IMR-90 (cell line): ENCODE data around the gene PTPN5. TPM values are rescaled to one million over a fixed set of nuclear protein-coding genes. Genes with fewer than 3 reads are reported as not detected.

Source experiments
- ATAC-seq: fragments of 200-7000 bp; cut with Tn5 transposase; 2 replicates; pipeline ENCODE4 v1.9.1; 2020; ENCODE audit warnings: low read depth, mild to moderate bottlenecking, moderate library complexity
- BruUV-seq: library from RNA; stranded (reverse); fragments of 400-500 nt; replicated peaks from 2 replicates; lab custom pipeline; 2021; lab: Mats Ljungman, UMichigan
- CTCF ChIA-PET: fragments of 300-600 bp; formaldehyde crosslinking; extraction: SDS; loops from one replicate; lab custom pipeline; 2021; ENCODE audit warnings: antibody characterized with exemption; lab: Yijun Ruan, JAX
- POLR2A ChIA-PET: fragments of 300-600 bp; sonication (Branson Sonifier 250); formaldehyde crosslinking; loops from one replicate; lab custom pipeline; 2022; ENCODE audit warnings: antibody characterized with exemption; ENCODE audit not compliant: unreplicated experiment; lab: Charles Lee
- DNase-seq: peaks from one replicate; pipeline ENCODE4 v3.0.0; 2013
- H2AFZ ChIP-seq: replicated peaks from 2 replicates; pipeline ENCODE3; 2013; ENCODE audit warnings: low read length, mild to moderate bottlenecking; ENCODE audit not compliant: poor library complexity
- H2AK5ac ChIP-seq: 2 replicates; pipeline ENCODE4 v1.6.1; 2013; ENCODE audit warnings: low read depth, low read length, inconsistent platforms
- H2AK9ac ChIP-seq: replicated peaks from 2 replicates; pipeline ENCODE3; 2013; ENCODE audit warnings: mild to moderate bottlenecking, low read depth, low read length, moderate library complexity; ENCODE audit not compliant: poor library complexity
- H2BK120ac ChIP-seq: 2 replicates; pipeline ENCODE4 v1.6.1; 2013; ENCODE audit warnings: low read depth, low read length, inconsistent platforms
- H2BK15ac ChIP-seq: 3 replicates; pipeline ENCODE4 v1.6.1; 2013; ENCODE audit warnings: low read depth, low read length, inconsistent platforms
- H2BK20ac ChIP-seq: 2 replicates; pipeline ENCODE4 v1.6.1; 2013; ENCODE audit warnings: low read depth, mild to moderate bottlenecking, inconsistent platforms, low read length, moderate library complexity
- H2BK5ac ChIP-seq: 2 replicates; pipeline ENCODE4 v1.6.1; 2013; ENCODE audit warnings: mild to moderate bottlenecking, low read depth, low read length, inconsistent platforms; ENCODE audit not compliant: poor library complexity, severe bottlenecking
- H3K14ac ChIP-seq: replicated peaks from 2 replicates; pipeline ENCODE4 v1.6.1; 2013; ENCODE audit warnings: low read depth, low read length, inconsistent platforms
- H3K18ac ChIP-seq: 2 replicates; pipeline ENCODE4 v1.6.1; 2013; ENCODE audit warnings: low read depth, low read length, control low read depth
- H3K23ac ChIP-seq: 2 replicates; pipeline ENCODE4 v1.6.1; 2013; ENCODE audit warnings: low read depth, low read length, inconsistent platforms
- H3K27ac ChIP-seq: 2 replicates; pipeline ENCODE4 v1.5.1; 2013; ENCODE audit warnings: mild to moderate bottlenecking, control low read depth, low read length; ENCODE audit not compliant: insufficient read depth
- H3K27me3 ChIP-seq: 2 replicates; pipeline ENCODE4 v1.6.1; 2013; ENCODE audit warnings: low read length; ENCODE audit not compliant: control insufficient read depth, insufficient read depth
- H3K36me3 ChIP-seq: 2 replicates; pipeline ENCODE4 v1.6.1; 2013; ENCODE audit warnings: low read length, mixed read lengths; ENCODE audit not compliant: control insufficient read depth, insufficient read depth
- H3K4ac ChIP-seq: 2 replicates; pipeline ENCODE4 v1.6.1; 2013; ENCODE audit warnings: low read depth, low read length, inconsistent platforms
- H3K4me1 ChIP-seq: 2 replicates; pipeline ENCODE4 v1.6.1; 2013; ENCODE audit warnings: low read length, mixed read lengths; ENCODE audit not compliant: control insufficient read depth, insufficient read depth
- H3K4me2 ChIP-seq: 2 replicates; pipeline ENCODE4 v1.6.1; 2013; ENCODE audit warnings: low read depth, mild to moderate bottlenecking, control low read depth, low read length, moderate library complexity
- H3K4me3 ChIP-seq: 2 replicates; pipeline ENCODE4 v1.5.1; 2013; ENCODE audit warnings: low read depth, mild to moderate bottlenecking, control low read depth, low read length, moderate library complexity; ENCODE audit not compliant: insufficient read depth
- H3K56ac ChIP-seq: 2 replicates; pipeline ENCODE4 v1.6.1; 2013; ENCODE audit warnings: low read length, inconsistent platforms; ENCODE audit not compliant: insufficient read depth; ENCODE audit errors: extremely low read depth
- H3K79me1 ChIP-seq, 2 experiments: 2 replicates each; pipeline ENCODE4 v1.6.1; 2013; ENCODE audit warnings: low read length in 2 of 2, inconsistent platforms in 1 of 2, low read depth in 1 of 2
- H3K9ac ChIP-seq: 2 replicates; pipeline ENCODE4 v1.6.1; 2013; ENCODE audit warnings: low read depth, low read length, control low read depth
- H3K9me1 ChIP-seq: 2 replicates; pipeline ENCODE4 v1.6.1; 2013; ENCODE audit warnings: low read length, inconsistent platforms; ENCODE audit not compliant: insufficient read depth
- H3K9me3 ChIP-seq: 2 replicates; pipeline ENCODE4 v1.6.1; 2013; ENCODE audit warnings: low read length; ENCODE audit not compliant: control insufficient read depth, insufficient read depth
- H4K20me1 ChIP-seq: 2 replicates; pipeline ENCODE4 v1.6.1; 2013; ENCODE audit warnings: low read length, inconsistent platforms; ENCODE audit not compliant: insufficient read depth
- H4K5ac ChIP-seq: 2 replicates; pipeline ENCODE4 v1.6.1; 2013; ENCODE audit warnings: mild to moderate bottlenecking, low read depth, low read length, control low read depth
- H4K8ac ChIP-seq, 2 experiments: 2 replicates each; pipeline ENCODE4 v1.6.1; 2013; ENCODE audit warnings: low read depth in 2 of 2, low read length in 2 of 2, control low read depth in 1 of 2, inconsistent platforms in 1 of 2
- H4K91ac ChIP-seq: 2 replicates; pipeline ENCODE4 v1.6.1; 2013; ENCODE audit warnings: low read depth, low read length, inconsistent platforms; ENCODE audit not compliant: insufficient read depth
- BHLHE40 ChIP-seq: fragments of 150-350 bp; IDR thresholded peaks from 2 replicates; pipeline ENCODE4 v1.6.1; 2016; ENCODE audit warnings: mild to moderate bottlenecking, low read depth, low read length
- FOS ChIP-seq: fragments of 150-350 bp; IDR thresholded peaks from 2 replicates; pipeline ENCODE4 v1.6.1; 2016; ENCODE audit warnings: low read depth, low read length
- MXI1 ChIP-seq: IDR thresholded peaks from 2 replicates; pipeline ENCODE4 v1.6.1; 2012; ENCODE audit warnings: low read depth, mild to moderate bottlenecking, low read length, moderate library complexity, borderline replicate concordance
- RCOR1 ChIP-seq: IDR thresholded peaks from 2 replicates; pipeline ENCODE4 v1.6.1; 2012; ENCODE audit warnings: mild to moderate bottlenecking, low read length, improper control_type of control experiment; ENCODE audit not compliant: insufficient replicate concordance
- WGBS, 2 experiments: methylation state at CpG; one replicate each; pipeline versions ENCODE4 v1.1.5 to v1.1.7; 2013; ENCODE audit warnings: missing lambda C conversion rate in 2 of 2; ENCODE audit not compliant: insufficient read length in 1 of 2; ENCODE audit errors: extremely low coverage in 2 of 2; 5-methylcytosine and 5-hydroxymethylcytosine counted together
- dilution Hi-C: fragments of 300-500 bp; cut with HindIII; formaldehyde crosslinking; loops from one replicate; pipeline ENCODE4 v1.14.3; 2018; ENCODE audit warnings: low sequenced_read_pairs; ENCODE audit not compliant: unreplicated experiment
- in situ Hi-C: fragments of 300-500 bp; cut with MboI; formaldehyde crosslinking; loops from 3 replicates; pipeline ENCODE4 v1.14.3; 2019; ENCODE audit warnings: low sequenced_read_pairs, inconsistent platforms, mixed read lengths
- intact Hi-C: fragments of 100-400 bp; cut with micrococcal nuclease; formaldehyde crosslinking; loops from 2 replicates; pipeline ENCODE4 v1.10.0; 2022
- polyA plus RNA-seq, 3 experiments: library from polyadenylated mRNA; depleted of rRNA; stranded (reverse); fragments of >200 nt; gene quantifications; 2 replicates each; pipeline ENCODE4 v1.2.3, GENCODE V29; 2012; ENCODE audit warnings: low replicate concordance in 1 of 3
- total RNA-seq: library from RNA; depleted of rRNA; stranded (reverse); fragments of >200 nt; gene quantifications from 2 replicates; pipeline ENCODE4 v1.2.3, GENCODE V29; 2012

PTPN5 gene
- total and polyA plus RNA-seq, 2 of the 4 experiments (the other 2 are of a cell fraction) = not detected

DNA sequence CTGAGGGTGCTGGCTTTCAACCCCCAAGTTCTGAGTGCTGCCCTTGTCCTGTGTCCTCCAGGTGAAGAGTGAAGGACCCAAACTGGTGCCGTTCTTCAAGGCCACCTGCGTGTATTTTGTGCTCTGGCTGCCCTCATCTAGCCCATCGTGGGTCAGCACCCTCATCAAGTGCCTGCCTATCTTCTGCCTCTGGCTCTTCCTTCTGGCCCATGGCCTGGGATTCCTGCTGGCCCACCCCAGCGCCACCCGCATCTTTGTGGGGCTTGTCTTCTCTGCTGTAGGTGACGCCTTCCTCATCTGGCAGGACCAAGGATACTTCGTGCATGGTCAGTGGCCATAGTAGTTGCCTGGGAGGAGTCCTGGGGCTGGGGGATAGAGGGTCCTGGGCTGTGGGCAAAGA, 90.7 kb downstream of the PTPN5 start:
- H3K27ac ChIP-seq = no peak overlapping the region
- ATAC-seq (no peak), DNase-seq (no peak)
- H4K5ac ChIP-seq = no peak overlapping the region
- no TSS peak for BruUV-seq
- H3K27me3 ChIP-seq = peaks cover 23% of the 10 kb centered on the region; the same call in 1 of the 2 replicates
- no peak overlapping the region for H2BK120ac ChIP-seq
- H2AFZ ChIP-seq = no peak overlapping the region
- intact Hi-C loops = no loop called here
- H3K23ac ChIP-seq = no peak overlapping the region
- CTCF ChIA-PET = no interaction called here
- no peak overlapping the region for H4K8ac ChIP-seq
- TF ChIP-seq MXI1 (no peak), RCOR1 (no peak), FOS (no peak), BHLHE40 (no peak)
- in situ Hi-C loops = no loop called here
- H2AK9ac ChIP-seq = no peak overlapping the region
- H3K4ac ChIP-seq = no peak overlapping the region
- no peak overlapping the region for H3K4me3 ChIP-seq
- no peak overlapping the region for H3K14ac ChIP-seq
- no peak overlapping the region for H2AK5ac ChIP-seq
- H3K9me3 ChIP-seq = no peaks in the 10 kb centered on the region
- no peaks in the 10 kb centered on the region for H3K36me3 ChIP-seq
- no peak overlapping the region for H2BK5ac ChIP-seq
- dilution Hi-C loops = no loop called here
- no peak overlapping the region for H3K56ac ChIP-seq
- H4K91ac ChIP-seq = no peak overlapping the region
- H4K20me1 ChIP-seq = no peaks in the 10 kb centered on the region
- no peak overlapping the region for H3K9ac ChIP-seq
- H3K79me1 ChIP-seq = no peaks in the 10 kb centered on the region
- 100% methylated on average over 1 of the region's 7 CpGs; no CpG with 5 or more reads in 1 of the 2 experiments for WGBS, 2 experiments
- H2BK15ac ChIP-seq = no peak overlapping the region
- no peak overlapping the region for H3K18ac ChIP-seq
- peaks cover 6% of the 10 kb centered on the region; the same call in 1 of the 2 replicates for H3K9me1 ChIP-seq
- peaks cover 4% of the 10 kb centered on the region for H3K4me1 ChIP-seq
- no peak overlapping the region for H3K4me2 ChIP-seq
- no peak overlapping the region for H2BK20ac ChIP-seq
- POLR2A ChIA-PET = no interaction called here
